Measurements from ENCODE around the gene PPM1F. TPM values are rescaled to one million over a fixed set of nuclear protein-coding genes. Genes with fewer than 3 reads are reported as not detected.
"Not testable (repeated sequence)": the region's sequence is repeated elsewhere in the genome, so short reads cannot be mapped to it uniquely, and the experiment has no call there.

The PPM1F gene
- total and polyA plus RNA-seq, 2 donors (not counting 1 experiment from before 2014, with no cell fraction given) = 12.5 to 37.0 TPM

DNA sequence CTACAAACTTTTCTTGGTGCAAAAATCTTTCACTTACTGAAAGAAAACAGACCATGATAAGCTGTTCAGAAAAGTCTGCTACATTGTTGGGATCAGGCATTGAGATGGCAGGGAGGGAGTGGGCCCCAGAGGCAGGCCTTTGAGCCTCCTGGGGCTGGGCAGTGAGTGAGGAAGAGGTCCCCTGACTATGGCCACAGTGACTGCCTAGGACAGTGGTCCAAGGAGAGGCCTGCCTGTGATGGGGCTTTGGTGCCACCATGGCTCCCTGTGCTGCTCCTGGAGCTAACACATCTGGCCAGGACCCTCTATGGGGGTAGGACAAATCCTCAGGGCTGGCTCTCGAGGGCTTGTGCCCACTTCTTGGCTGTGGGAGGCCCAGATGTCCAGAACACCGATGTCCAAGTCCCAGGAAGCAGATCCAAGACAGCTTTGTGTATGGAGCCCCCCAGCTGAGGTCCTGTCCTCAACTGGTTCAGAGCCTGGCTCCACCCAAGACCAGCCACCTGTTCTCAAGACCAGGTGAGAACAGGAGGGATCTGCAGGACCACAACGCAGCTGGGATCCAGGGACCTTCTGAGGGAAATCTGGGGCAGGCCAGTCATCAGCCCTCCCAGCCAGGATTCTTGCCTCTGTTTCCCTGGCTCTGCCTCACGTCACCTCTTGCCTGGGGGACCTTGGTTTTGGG is 36.9 kb downstream of the PPM1F start:
- no peak overlapping the region for H3K4me3 ChIP-seq (replicated peaks in 1 of 4; ENCODE audit: control extremely low read depth in 1 of 4, insufficient read depth in 1 of 4, low read depth in 3 of 4, low read length in 4 of 4)
- no peaks in the 10 kb centered on the region for H3K79me2 ChIP-seq (ENCODE audit: control insufficient read depth, insufficient read depth, low read length)
- no peaks in the 10 kb centered on the region for H3K4me1 ChIP-seq (ENCODE audit: control insufficient read depth, extremely low read depth, insufficient read depth, low read length)
- TF ChIP-seq, protein P1, sequence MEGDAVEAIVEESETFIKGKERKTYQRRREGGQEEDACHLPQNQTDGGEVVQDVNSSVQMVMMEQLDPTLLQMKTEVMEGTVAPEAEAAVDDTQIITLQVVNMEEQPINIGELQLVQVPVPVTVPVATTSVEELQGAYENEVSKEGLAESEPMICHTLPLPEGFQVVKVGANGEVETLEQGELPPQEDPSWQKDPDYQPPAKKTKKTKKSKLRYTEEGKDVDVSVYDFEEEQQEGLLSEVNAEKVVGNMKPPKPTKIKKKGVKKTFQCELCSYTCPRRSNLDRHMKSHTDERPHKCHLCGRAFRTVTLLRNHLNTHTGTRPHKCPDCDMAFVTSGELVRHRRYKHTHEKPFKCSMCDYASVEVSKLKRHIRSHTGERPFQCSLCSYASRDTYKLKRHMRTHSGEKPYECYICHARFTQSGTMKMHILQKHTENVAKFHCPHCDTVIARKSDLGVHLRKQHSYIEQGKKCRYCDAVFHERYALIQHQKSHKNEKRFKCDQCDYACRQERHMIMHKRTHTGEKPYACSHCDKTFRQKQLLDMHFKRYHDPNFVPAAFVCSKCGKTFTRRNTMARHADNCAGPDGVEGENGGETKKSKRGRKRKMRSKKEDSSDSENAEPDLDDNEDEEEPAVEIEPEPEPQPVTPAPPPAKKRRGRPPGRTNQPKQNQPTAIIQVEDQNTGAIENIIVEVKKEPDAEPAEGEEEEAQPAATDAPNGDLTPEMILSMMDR (conservative IDR thresholded peaks at IDR 0.05 in 1 of 2, IDR thresholded peaks at IDR 0.05 in 1 of 2; ENCODE audit: low read depth in 1 of 2, low read length in 2 of 2) = no peak
- no peak for TF ChIP-seq EZH2 (IDR thresholded peaks at IDR 0.05; ENCODE audit: low read length, missing control alignments)
- H3K9me3 ChIP-seq (ENCODE audit: control insufficient read depth, insufficient read depth, low read depth, low read length) = no peaks in the 10 kb centered on the region
- H3K27me3 ChIP-seq (ENCODE audit: control insufficient read depth, insufficient read depth, low read length) = no peaks in the 10 kb centered on the region
- no peak overlapping the region for H2AFZ ChIP-seq (ENCODE audit: low read length)
- no peak overlapping the region for H3K4me2 ChIP-seq (ENCODE audit: extremely low read depth, insufficient read depth, low read length)
- no peaks in the 10 kb centered on the region for H3K36me3 ChIP-seq (ENCODE audit: control insufficient read depth, insufficient read depth, low read length)
- H3K9ac ChIP-seq (ENCODE audit: insufficient read depth, low read length) = no peak overlapping the region
- H3K27ac ChIP-seq (ENCODE audit: insufficient read depth, low read length) = no peak overlapping the region
- H4K20me1 ChIP-seq (ENCODE audit: control insufficient read depth, extremely low read depth, insufficient read depth, low read length) = no peaks in the 10 kb centered on the region
- no peak for DNase-seq (ENCODE audit: low read depth in 2 of 2)

DNA sequence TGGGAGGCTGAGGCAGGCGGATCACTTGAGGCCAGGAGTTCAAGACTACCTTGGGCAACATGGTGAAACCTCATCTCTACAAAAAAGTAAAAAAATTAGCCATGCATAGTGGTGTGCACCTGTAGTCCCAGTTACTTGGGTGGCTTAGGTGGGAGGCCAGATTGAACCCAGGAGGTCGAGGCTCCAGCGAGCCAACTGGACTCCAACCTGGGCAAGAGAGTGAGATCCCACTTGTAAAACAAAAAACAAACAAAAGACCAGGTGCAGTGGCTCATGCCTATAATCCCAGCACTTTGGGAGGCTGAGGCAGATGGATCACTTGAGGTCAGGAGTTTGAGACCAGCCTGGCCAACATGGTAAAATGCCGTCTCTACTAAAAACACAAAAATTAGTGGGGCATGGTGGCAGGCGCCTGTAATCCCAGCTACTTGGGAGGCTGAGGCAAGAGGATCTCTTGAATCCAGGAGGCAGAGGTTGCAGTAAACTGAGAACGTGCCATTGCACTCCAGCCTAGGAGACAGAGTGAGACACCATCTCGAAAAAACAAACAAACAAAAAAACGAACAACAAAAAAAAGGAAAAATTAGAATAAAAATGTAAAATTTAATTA is 38.5 kb downstream of the PPM1F start:
- DNase-seq (ENCODE audit: low read depth in 2 of 2); H3K27me3 ChIP-seq (ENCODE audit: control insufficient read depth, insufficient read depth, low read length); H2AFZ ChIP-seq (ENCODE audit: low read length); H3K4me3 ChIP-seq (replicated peaks in 1 of 4; ENCODE audit: control extremely low read depth in 1 of 4, insufficient read depth in 1 of 4, low read depth in 3 of 4, low read length in 4 of 4); H3K4me2 ChIP-seq (ENCODE audit: extremely low read depth, insufficient read depth, low read length); H3K4me1 ChIP-seq (ENCODE audit: control insufficient read depth, extremely low read depth, insufficient read depth, low read length); H3K27ac ChIP-seq (ENCODE audit: insufficient read depth, low read length); H4K20me1 ChIP-seq (ENCODE audit: control insufficient read depth, extremely low read depth, insufficient read depth, low read length); H3K9ac ChIP-seq (ENCODE audit: insufficient read depth, low read length); H3K79me2 ChIP-seq (ENCODE audit: control insufficient read depth, insufficient read depth, low read length); H3K36me3 ChIP-seq (ENCODE audit: control insufficient read depth, insufficient read depth, low read length); H3K9me3 ChIP-seq (ENCODE audit: control insufficient read depth, insufficient read depth, low read depth, low read length): not testable (repeated sequence)

DNA sequence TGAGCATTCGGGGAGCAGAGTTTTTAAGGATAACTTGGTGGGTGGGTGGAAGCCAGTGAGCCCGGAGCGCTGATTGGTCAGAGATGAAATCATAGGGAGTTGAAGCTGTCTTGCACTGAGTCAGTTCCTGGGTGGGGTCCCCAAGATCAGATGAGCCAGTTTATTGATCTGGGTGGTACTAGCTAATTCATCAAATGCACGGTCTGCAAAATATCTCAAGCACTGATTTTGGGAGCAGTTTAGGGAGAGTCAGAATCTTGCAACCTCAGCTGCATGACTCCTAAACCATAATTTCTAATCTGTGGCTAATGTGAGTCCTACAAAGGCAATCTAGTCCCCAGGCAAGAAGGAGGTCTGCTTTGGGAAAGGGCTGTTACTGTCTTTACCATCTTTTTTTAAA is 42.3 kb downstream of the PPM1F start:
- DNase-seq (ENCODE audit: low read depth in 2 of 2); H3K27ac ChIP-seq (ENCODE audit: insufficient read depth, low read length); H3K9ac ChIP-seq (ENCODE audit: insufficient read depth, low read length); H2AFZ ChIP-seq (ENCODE audit: low read length); H3K4me3 ChIP-seq (replicated peaks in 1 of 4; ENCODE audit: control extremely low read depth in 1 of 4, insufficient read depth in 1 of 4, low read depth in 3 of 4, low read length in 4 of 4); H3K27me3 ChIP-seq (ENCODE audit: control insufficient read depth, insufficient read depth, low read length); H3K4me1 ChIP-seq (ENCODE audit: control insufficient read depth, extremely low read depth, insufficient read depth, low read length); H3K4me2 ChIP-seq (ENCODE audit: extremely low read depth, insufficient read depth, low read length); H3K9me3 ChIP-seq (ENCODE audit: control insufficient read depth, insufficient read depth, low read depth, low read length); H3K36me3 ChIP-seq (ENCODE audit: control insufficient read depth, insufficient read depth, low read length); H4K20me1 ChIP-seq (ENCODE audit: control insufficient read depth, extremely low read depth, insufficient read depth, low read length); H3K79me2 ChIP-seq (ENCODE audit: control insufficient read depth, insufficient read depth, low read length): not testable (repeated sequence)

DNA sequence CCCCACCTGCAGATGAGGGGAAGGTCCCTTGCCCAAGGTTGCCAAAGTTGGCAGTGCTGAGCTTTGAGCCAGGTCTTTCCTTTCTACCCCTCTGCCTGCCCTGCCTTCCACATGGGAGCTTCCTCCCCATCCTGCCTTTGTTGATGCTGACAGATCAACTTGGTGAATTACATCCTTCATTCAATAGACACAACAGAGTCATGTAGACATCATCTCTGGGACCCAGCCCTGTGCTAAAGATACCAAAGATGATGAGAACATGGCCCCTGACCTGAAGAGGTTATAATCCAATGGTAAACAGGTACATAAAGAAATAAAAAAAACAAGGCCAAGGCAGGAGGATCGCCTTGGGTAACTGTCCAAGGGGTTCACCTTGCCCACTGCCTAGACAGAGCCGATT is 42.8 kb downstream of the PPM1F start:
- Histone ChIP-seq H3K36me3 (ENCODE audit: control insufficient read depth, insufficient read depth, low read length) (no peaks in the 10 kb centered on the region), H3K4me2 (ENCODE audit: extremely low read depth, insufficient read depth, low read length) (no peak overlapping the region), H4K20me1 (ENCODE audit: control insufficient read depth, extremely low read depth, insufficient read depth, low read length) (no peaks in the 10 kb centered on the region), H3K27ac (ENCODE audit: insufficient read depth, low read length) (no peak overlapping the region), H3K79me2 (ENCODE audit: control insufficient read depth, insufficient read depth, low read length) (no peaks in the 10 kb centered on the region), H3K9ac (ENCODE audit: insufficient read depth, low read length) (no peak overlapping the region), H3K4me3 (replicated peaks in 1 of 4; ENCODE audit: control extremely low read depth in 1 of 4, insufficient read depth in 1 of 4, low read depth in 3 of 4, low read length in 4 of 4) (no peak overlapping the region), H3K4me1 (ENCODE audit: control insufficient read depth, extremely low read depth, insufficient read depth, low read length) (no peaks in the 10 kb centered on the region), H2AFZ (ENCODE audit: low read length) (no peak overlapping the region), H3K27me3 (ENCODE audit: control insufficient read depth, insufficient read depth, low read length) (no peaks in the 10 kb centered on the region), H3K9me3 (ENCODE audit: control insufficient read depth, insufficient read depth, low read depth, low read length) (no peaks in the 10 kb centered on the region)
- no peak for DNase-seq (ENCODE audit: low read depth in 2 of 2)
- TF ChIP-seq EZH2 (IDR thresholded peaks at IDR 0.05; ENCODE audit: low read length, missing control alignments) = no peak
- TF ChIP-seq, protein P1 (conservative IDR thresholded peaks at IDR 0.05 in 1 of 2, IDR thresholded peaks at IDR 0.05 in 1 of 2; ENCODE audit: low read depth in 1 of 2, low read length in 2 of 2) = no peak
